SK-N-SH treated with all-trans-retinoic acid at 6 μM for 48 hours (cell line): ENCODE data around the gene SYTL1.

ENCODE experiments used
- ARNTL ChIP-seq: fragments of 450-650 bp; formaldehyde crosslinking; IDR thresholded peaks from 2 replicates; pipeline ENCODE4 v1.5.0; 2020; ENCODE audit warnings: low read depth, mild to moderate bottlenecking, moderate library complexity, borderline replicate concordance
- BACH2 ChIP-seq: fragments of 250-450 bp; sonication (Bioruptor Pico); IDR thresholded peaks from 2 replicates; pipeline ENCODE4 v1.9.0; 2021; ENCODE audit warnings: mild to moderate bottlenecking, borderline replicate concordance
- GLIS3 ChIP-seq: fragments of 250-450 bp; sonication (Bioruptor Pico); IDR thresholded peaks from 2 replicates; pipeline ENCODE4 v1.5.0; 2020; ENCODE audit warnings: mild to moderate bottlenecking, moderate library complexity
- OSR1 ChIP-seq: fragments of 250-450 bp; sonication (Bioruptor Pico); IDR thresholded peaks from 2 replicates; pipeline ENCODE4 v1.8.0; 2022; ENCODE audit warnings: moderate library complexity, mild to moderate bottlenecking, inconsistent platforms
- RARB ChIP-seq: fragments of 250-450 bp; sonication (Bioruptor Pico); IDR thresholded peaks from 2 replicates; pipeline ENCODE4 v1.8.0; 2021; ENCODE audit warnings: mild to moderate bottlenecking, moderate library complexity
- SNAI2 ChIP-seq: fragments of 250-450 bp; sonication (Bioruptor Pico); IDR thresholded peaks from 2 replicates; pipeline ENCODE4 v1.5.0; 2020; ENCODE audit warnings: mild to moderate bottlenecking, moderate library complexity
- ZFP3 ChIP-seq: fragments of 250-450 bp; sonication (Bioruptor Pico); IDR thresholded peaks from 2 replicates; pipeline ENCODE4 v1.5.0; 2020; ENCODE audit warnings: mild to moderate bottlenecking, moderate library complexity
- ZNF70 ChIP-seq: fragments of 450-650 bp; formaldehyde crosslinking; IDR thresholded peaks from 2 replicates; pipeline ENCODE4 v1.5.0; 2020; ENCODE audit warnings: mild to moderate bottlenecking, moderate library complexity
- ZNF8 ChIP-seq: fragments of 450-650 bp; formaldehyde crosslinking; IDR thresholded peaks from 2 replicates; pipeline ENCODE4 v1.5.0; 2020; ENCODE audit warnings: mild to moderate bottlenecking, moderate library complexity
- TF ChIP-seq, protein P1 (sequence below): fragments of 250-450 bp; sonication (Bioruptor Pico); IDR thresholded peaks from 2 replicates; pipeline ENCODE4 v1.5.1; 2020; ENCODE audit warnings: low read depth, mild to moderate bottlenecking, moderate library complexity
- TF ChIP-seq, protein P2 (sequence below): fragments of 250-450 bp; sonication (Bioruptor Pico); IDR thresholded peaks from 2 replicates; pipeline ENCODE4 v1.8.0; 2020; ENCODE audit warnings: mild to moderate bottlenecking, moderate library complexity, borderline replicate concordance

GRCh38 chr1:27380224-27380623 lies 38.4 kb downstream of the SYTL1 start:
- TF ChIP-seq OSR1 (CRISPR knock-in tag) (no peak), ZNF8 (CRISPR knock-in tag) (no peak), ZFP3 (CRISPR knock-in tag) (no peak), ZNF70 (CRISPR knock-in tag) (no peak), BACH2 (no peak), RARB (no peak), GLIS3 (CRISPR knock-in tag) (no peak), ARNTL (CRISPR knock-in tag) (no peak), SNAI2 (no peak)
- TF ChIP-seq, protein P1, sequence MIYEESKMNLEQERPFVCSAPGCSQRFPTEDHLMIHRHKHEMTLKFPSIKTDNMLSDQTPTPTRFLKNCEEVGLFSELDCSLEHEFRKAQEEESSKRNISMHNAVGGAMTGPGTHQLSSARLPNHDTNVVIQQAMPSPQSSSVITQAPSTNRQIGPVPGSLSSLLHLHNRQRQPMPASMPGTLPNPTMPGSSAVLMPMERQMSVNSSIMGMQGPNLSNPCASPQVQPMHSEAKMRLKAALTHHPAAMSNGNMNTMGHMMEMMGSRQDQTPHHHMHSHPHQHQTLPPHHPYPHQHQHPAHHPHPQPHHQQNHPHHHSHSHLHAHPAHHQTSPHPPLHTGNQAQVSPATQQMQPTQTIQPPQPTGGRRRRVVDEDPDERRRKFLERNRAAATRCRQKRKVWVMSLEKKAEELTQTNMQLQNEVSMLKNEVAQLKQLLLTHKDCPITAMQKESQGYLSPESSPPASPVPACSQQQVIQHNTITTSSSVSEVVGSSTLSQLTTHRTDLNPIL = no peak
- TF ChIP-seq, protein P2, sequence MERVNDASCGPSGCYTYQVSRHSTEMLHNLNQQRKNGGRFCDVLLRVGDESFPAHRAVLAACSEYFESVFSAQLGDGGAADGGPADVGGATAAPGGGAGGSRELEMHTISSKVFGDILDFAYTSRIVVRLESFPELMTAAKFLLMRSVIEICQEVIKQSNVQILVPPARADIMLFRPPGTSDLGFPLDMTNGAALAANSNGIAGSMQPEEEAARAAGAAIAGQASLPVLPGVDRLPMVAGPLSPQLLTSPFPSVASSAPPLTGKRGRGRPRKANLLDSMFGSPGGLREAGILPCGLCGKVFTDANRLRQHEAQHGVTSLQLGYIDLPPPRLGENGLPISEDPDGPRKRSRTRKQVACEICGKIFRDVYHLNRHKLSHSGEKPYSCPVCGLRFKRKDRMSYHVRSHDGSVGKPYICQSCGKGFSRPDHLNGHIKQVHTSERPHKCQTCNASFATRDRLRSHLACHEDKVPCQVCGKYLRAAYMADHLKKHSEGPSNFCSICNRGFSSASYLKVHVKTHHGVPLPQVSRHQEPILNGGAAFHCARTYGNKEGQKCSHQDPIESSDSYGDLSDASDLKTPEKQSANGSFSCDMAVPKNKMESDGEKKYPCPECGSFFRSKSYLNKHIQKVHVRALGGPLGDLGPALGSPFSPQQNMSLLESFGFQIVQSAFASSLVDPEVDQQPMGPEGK (CRISPR knock-in tag) = no peak
